ENCODE measurements around the gene PPM1H.

DNA sequence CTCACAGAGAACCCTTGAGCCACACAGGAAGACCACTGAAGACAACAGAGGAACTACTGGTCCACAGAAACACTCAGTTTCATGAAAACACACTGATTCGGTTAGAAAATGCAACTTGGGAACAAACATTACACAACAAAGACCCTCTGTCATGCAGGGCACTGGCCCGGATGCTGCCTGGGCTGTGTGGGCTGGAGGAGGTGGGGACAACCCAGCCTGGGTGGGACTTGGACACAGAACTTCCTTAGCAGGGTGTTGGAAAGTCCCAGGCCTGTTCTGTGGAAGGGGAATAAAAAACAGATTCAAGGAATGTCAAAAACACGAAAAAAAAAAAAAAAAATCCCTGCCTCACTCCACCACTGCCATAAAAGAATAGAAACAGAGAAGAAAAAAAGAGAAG, 287.4 kb downstream of the PPM1H start:
- TF ChIP-seq POLR2A (IDR thresholded peaks at IDR 0.05), result no peak
- TF ChIP-seq, protein P1, sequence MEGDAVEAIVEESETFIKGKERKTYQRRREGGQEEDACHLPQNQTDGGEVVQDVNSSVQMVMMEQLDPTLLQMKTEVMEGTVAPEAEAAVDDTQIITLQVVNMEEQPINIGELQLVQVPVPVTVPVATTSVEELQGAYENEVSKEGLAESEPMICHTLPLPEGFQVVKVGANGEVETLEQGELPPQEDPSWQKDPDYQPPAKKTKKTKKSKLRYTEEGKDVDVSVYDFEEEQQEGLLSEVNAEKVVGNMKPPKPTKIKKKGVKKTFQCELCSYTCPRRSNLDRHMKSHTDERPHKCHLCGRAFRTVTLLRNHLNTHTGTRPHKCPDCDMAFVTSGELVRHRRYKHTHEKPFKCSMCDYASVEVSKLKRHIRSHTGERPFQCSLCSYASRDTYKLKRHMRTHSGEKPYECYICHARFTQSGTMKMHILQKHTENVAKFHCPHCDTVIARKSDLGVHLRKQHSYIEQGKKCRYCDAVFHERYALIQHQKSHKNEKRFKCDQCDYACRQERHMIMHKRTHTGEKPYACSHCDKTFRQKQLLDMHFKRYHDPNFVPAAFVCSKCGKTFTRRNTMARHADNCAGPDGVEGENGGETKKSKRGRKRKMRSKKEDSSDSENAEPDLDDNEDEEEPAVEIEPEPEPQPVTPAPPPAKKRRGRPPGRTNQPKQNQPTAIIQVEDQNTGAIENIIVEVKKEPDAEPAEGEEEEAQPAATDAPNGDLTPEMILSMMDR (IDR thresholded peaks at IDR 0.05 in 4 of 5, conservative IDR thresholded peaks at IDR 0.05 in 1 of 5), result no peak

Data from gastrocnemius medialis (tissue), 4 donors.